IMR-90 (cell line): ENCODE results near the gene RUNX2. TPM values are rescaled to one million over a fixed set of nuclear protein-coding genes. Genes with fewer than 3 reads are reported as not detected.

ENCODE experiments used
- ATAC-seq: fragments of 200-7000 bp; cut with Tn5 transposase; 2 replicates; pipeline ENCODE4 v1.9.1; 2020; ENCODE audit warnings: low read depth, mild to moderate bottlenecking, moderate library complexity
- BruUV-seq: library from RNA; stranded (reverse); fragments of 400-500 nt; replicated peaks from 2 replicates; lab custom pipeline; 2021; lab: Mats Ljungman, UMichigan
- CTCF ChIA-PET: fragments of 300-600 bp; formaldehyde crosslinking; extraction: SDS; loops from one replicate; lab custom pipeline; 2021; ENCODE audit warnings: antibody characterized with exemption; lab: Yijun Ruan, JAX
- POLR2A ChIA-PET: fragments of 300-600 bp; sonication (Branson Sonifier 250); formaldehyde crosslinking; loops from one replicate; lab custom pipeline; 2022; ENCODE audit warnings: antibody characterized with exemption; ENCODE audit not compliant: unreplicated experiment; lab: Charles Lee
- DNase-seq: peaks from one replicate; pipeline ENCODE4 v3.0.0; 2013
- H2AFZ ChIP-seq: replicated peaks from 2 replicates; pipeline ENCODE3; 2013; ENCODE audit warnings: low read length, mild to moderate bottlenecking; ENCODE audit not compliant: poor library complexity
- H2AK5ac ChIP-seq: 2 replicates; pipeline ENCODE4 v1.6.1; 2013; ENCODE audit warnings: low read depth, low read length, inconsistent platforms
- H2AK9ac ChIP-seq: replicated peaks from 2 replicates; pipeline ENCODE3; 2013; ENCODE audit warnings: mild to moderate bottlenecking, low read depth, low read length, moderate library complexity; ENCODE audit not compliant: poor library complexity
- H2BK120ac ChIP-seq: 2 replicates; pipeline ENCODE4 v1.6.1; 2013; ENCODE audit warnings: low read depth, low read length, inconsistent platforms
- H2BK15ac ChIP-seq: 3 replicates; pipeline ENCODE4 v1.6.1; 2013; ENCODE audit warnings: low read depth, low read length, inconsistent platforms
- H2BK20ac ChIP-seq: 2 replicates; pipeline ENCODE4 v1.6.1; 2013; ENCODE audit warnings: low read depth, mild to moderate bottlenecking, inconsistent platforms, low read length, moderate library complexity
- H2BK5ac ChIP-seq: 2 replicates; pipeline ENCODE4 v1.6.1; 2013; ENCODE audit warnings: mild to moderate bottlenecking, low read depth, low read length, inconsistent platforms; ENCODE audit not compliant: poor library complexity, severe bottlenecking
- H3K14ac ChIP-seq: replicated peaks from 2 replicates; pipeline ENCODE4 v1.6.1; 2013; ENCODE audit warnings: low read depth, low read length, inconsistent platforms
- H3K18ac ChIP-seq: 2 replicates; pipeline ENCODE4 v1.6.1; 2013; ENCODE audit warnings: low read depth, low read length, control low read depth
- H3K23ac ChIP-seq: 2 replicates; pipeline ENCODE4 v1.6.1; 2013; ENCODE audit warnings: low read depth, low read length, inconsistent platforms
- H3K27ac ChIP-seq: 2 replicates; pipeline ENCODE4 v1.5.1; 2013; ENCODE audit warnings: mild to moderate bottlenecking, control low read depth, low read length; ENCODE audit not compliant: insufficient read depth
- H3K27me3 ChIP-seq: 2 replicates; pipeline ENCODE4 v1.6.1; 2013; ENCODE audit warnings: low read length; ENCODE audit not compliant: control insufficient read depth, insufficient read depth
- H3K36me3 ChIP-seq: 2 replicates; pipeline ENCODE4 v1.6.1; 2013; ENCODE audit warnings: low read length, mixed read lengths; ENCODE audit not compliant: control insufficient read depth, insufficient read depth
- H3K4ac ChIP-seq: 2 replicates; pipeline ENCODE4 v1.6.1; 2013; ENCODE audit warnings: low read depth, low read length, inconsistent platforms
- H3K4me1 ChIP-seq: 2 replicates; pipeline ENCODE4 v1.6.1; 2013; ENCODE audit warnings: low read length, mixed read lengths; ENCODE audit not compliant: control insufficient read depth, insufficient read depth
- H3K4me2 ChIP-seq: 2 replicates; pipeline ENCODE4 v1.6.1; 2013; ENCODE audit warnings: low read depth, mild to moderate bottlenecking, control low read depth, low read length, moderate library complexity
- H3K4me3 ChIP-seq: 2 replicates; pipeline ENCODE4 v1.5.1; 2013; ENCODE audit warnings: low read depth, mild to moderate bottlenecking, control low read depth, low read length, moderate library complexity; ENCODE audit not compliant: insufficient read depth
- H3K56ac ChIP-seq: 2 replicates; pipeline ENCODE4 v1.6.1; 2013; ENCODE audit warnings: low read length, inconsistent platforms; ENCODE audit not compliant: insufficient read depth; ENCODE audit errors: extremely low read depth
- H3K79me1 ChIP-seq, 2 experiments: 2 replicates each; pipeline ENCODE4 v1.6.1; 2013; ENCODE audit warnings: low read length in 2 of 2, inconsistent platforms in 1 of 2, low read depth in 1 of 2
- H3K9ac ChIP-seq: 2 replicates; pipeline ENCODE4 v1.6.1; 2013; ENCODE audit warnings: low read depth, low read length, control low read depth
- H3K9me1 ChIP-seq: 2 replicates; pipeline ENCODE4 v1.6.1; 2013; ENCODE audit warnings: low read length, inconsistent platforms; ENCODE audit not compliant: insufficient read depth
- H3K9me3 ChIP-seq: 2 replicates; pipeline ENCODE4 v1.6.1; 2013; ENCODE audit warnings: low read length; ENCODE audit not compliant: control insufficient read depth, insufficient read depth
- H4K20me1 ChIP-seq: 2 replicates; pipeline ENCODE4 v1.6.1; 2013; ENCODE audit warnings: low read length, inconsistent platforms; ENCODE audit not compliant: insufficient read depth
- H4K5ac ChIP-seq: 2 replicates; pipeline ENCODE4 v1.6.1; 2013; ENCODE audit warnings: mild to moderate bottlenecking, low read depth, low read length, control low read depth
- H4K8ac ChIP-seq, 2 experiments: 2 replicates each; pipeline ENCODE4 v1.6.1; 2013; ENCODE audit warnings: low read depth in 2 of 2, low read length in 2 of 2, control low read depth in 1 of 2, inconsistent platforms in 1 of 2
- H4K91ac ChIP-seq: 2 replicates; pipeline ENCODE4 v1.6.1; 2013; ENCODE audit warnings: low read depth, low read length, inconsistent platforms; ENCODE audit not compliant: insufficient read depth
- SMC3 ChIP-seq: fragments of 150-350 bp; IDR thresholded peaks from 2 replicates; pipeline ENCODE4 v1.6.1; 2016; ENCODE audit warnings: low read depth, mild to moderate bottlenecking, antibody characterized with exemption, low read length, moderate library complexity
- WGBS, 2 experiments: methylation state at CpG; one replicate each; pipeline versions ENCODE4 v1.1.5 to v1.1.7; 2013; ENCODE audit warnings: missing lambda C conversion rate in 2 of 2; ENCODE audit not compliant: insufficient read length in 1 of 2; ENCODE audit errors: extremely low coverage in 2 of 2; 5-methylcytosine and 5-hydroxymethylcytosine counted together
- dilution Hi-C: fragments of 300-500 bp; cut with HindIII; formaldehyde crosslinking; loops from one replicate; pipeline ENCODE4 v1.14.3; 2018; ENCODE audit warnings: low sequenced_read_pairs; ENCODE audit not compliant: unreplicated experiment
- in situ Hi-C: fragments of 300-500 bp; cut with MboI; formaldehyde crosslinking; loops from 3 replicates; pipeline ENCODE4 v1.14.3; 2019; ENCODE audit warnings: low sequenced_read_pairs, inconsistent platforms, mixed read lengths
- intact Hi-C: fragments of 100-400 bp; cut with micrococcal nuclease; formaldehyde crosslinking; loops from 2 replicates; pipeline ENCODE4 v1.10.0; 2022
- polyA plus RNA-seq, 3 experiments: library from polyadenylated mRNA; depleted of rRNA; stranded (reverse); fragments of >200 nt; gene quantifications; 2 replicates each; pipeline ENCODE4 v1.2.3, GENCODE V29; 2012; ENCODE audit warnings: low replicate concordance in 1 of 3
- total RNA-seq: library from RNA; depleted of rRNA; stranded (reverse); fragments of >200 nt; gene quantifications from 2 replicates; pipeline ENCODE4 v1.2.3, GENCODE V29; 2012

RUNX2 gene
- total and polyA plus RNA-seq, 2 of the 4 experiments (the other 2 are of a cell fraction): 2.3 to 4.7 TPM

DNA sequence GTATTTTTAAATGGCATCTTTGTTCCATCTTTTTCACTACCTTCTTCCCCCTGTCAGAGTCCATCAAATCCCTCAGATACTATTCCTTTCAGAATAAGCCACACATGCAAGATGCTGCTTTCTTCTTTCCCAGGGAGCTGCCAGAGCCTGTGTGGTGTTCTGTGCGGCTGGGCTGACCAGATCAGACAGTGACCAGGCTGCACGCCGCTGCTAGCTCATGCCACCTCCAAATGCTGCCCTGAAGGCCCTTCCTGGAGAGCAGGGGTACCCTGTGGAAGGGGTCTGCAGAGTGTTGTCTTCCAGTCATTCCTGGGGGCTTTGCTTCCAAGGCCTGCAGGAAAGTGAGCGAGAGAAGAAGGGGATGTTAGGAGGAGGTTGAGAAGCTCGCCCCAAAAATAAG, 228.7 kb downstream of the RUNX2 start:
- H4K8ac ChIP-seq: peak overlapping the region; percentile 63 to 70; a peak in 3 of 4 replicates
- no peak for DNase-seq
- no peaks in the 10 kb centered on the region for H4K20me1 ChIP-seq
- peak overlapping the region; percentile 84 for H2BK20ac ChIP-seq
- peak overlapping the region; percentile 36; the same call in 2 of the 3 replicates for H2BK15ac ChIP-seq
- peaks cover 12% of the 10 kb centered on the region for H3K9me1 ChIP-seq
- H2BK120ac ChIP-seq: peak overlapping the region; percentile 70
- CTCF ChIA-PET: no interaction called here
- H3K14ac ChIP-seq: peak overlapping the region; percentile 70; the same call in 1 of the 2 replicates
- POLR2A ChIA-PET: no interaction called here
- H3K27ac ChIP-seq: peak overlapping the region; percentile 11; the same call in 1 of the 2 replicates
- ATAC-seq: no peak
- H3K9ac ChIP-seq: no peak overlapping the region
- H4K91ac ChIP-seq: peak overlapping the region; percentile 59
- peaks cover 0 to 11% of the 10 kb centered on the region in 2 experiments; a peak in 2 of 4 replicates for H3K79me1 ChIP-seq
- peak overlapping the region; percentile 6 for H2BK5ac ChIP-seq
- no peaks in the 10 kb centered on the region for H3K36me3 ChIP-seq
- H4K5ac ChIP-seq: no peak overlapping the region
- dilution Hi-C loops: no loop called here
- no peaks in the 10 kb centered on the region for H3K9me3 ChIP-seq
- peak overlapping the region; percentile 87; the same call in 1 of the 2 replicates for H3K4me2 ChIP-seq
- no peaks in the 10 kb centered on the region for H3K27me3 ChIP-seq
- no peak overlapping the region for H3K4me3 ChIP-seq
- H2AFZ ChIP-seq: peak overlapping the region; percentile 73
- H3K23ac ChIP-seq: peak overlapping the region; percentile 55
- WGBS, 2 experiments: no CpG with 5 or more reads among the region's 5 CpGs
- peak overlapping the region; percentile 53 for H2AK5ac ChIP-seq
- H3K4me1 ChIP-seq: peaks cover 16% of the 10 kb centered on the region
- intact Hi-C loops: loop anchor here (5.0 kb wide), 2 partner anchors 135 to 155 kb away; no protein-coding TSS in a partner anchor
- peak overlapping the region; percentile 71 for H3K4ac ChIP-seq
- in situ Hi-C loops: no loop called here
- no peak overlapping the region for H3K18ac ChIP-seq
- no peak overlapping the region; the same call in 1 of the 2 replicates for H3K56ac ChIP-seq
- H2AK9ac ChIP-seq: no peak overlapping the region
- no TSS peak for BruUV-seq
- no peak for TF ChIP-seq SMC3
